HEK293 (cell line): Measurements from ENCODE around the gene COG8.

Source experiments
- ATF2 ChIP-seq: fragments of 450-650 bp; formaldehyde crosslinking; IDR thresholded peaks from 2 replicates; pipeline ENCODE4 v1.5.1; 2016; ENCODE audit warnings: missing biosample characterization, missing genetic modification characterization, low read depth
- BCL11B ChIP-seq: fragments of 450-650 bp; formaldehyde crosslinking; IDR thresholded peaks from 2 replicates; pipeline ENCODE4 v1.5.1; 2016; ENCODE audit warnings: low read depth, missing biosample characterization, missing genetic modification characterization
- BCL6B ChIP-seq: fragments of 450-650 bp; formaldehyde crosslinking; IDR thresholded peaks from 2 replicates; pipeline ENCODE4 v1.5.1; 2017; ENCODE audit warnings: missing biosample characterization, missing genetic modification characterization
- EGR2 ChIP-seq: fragments of 450-650 bp; formaldehyde crosslinking; IDR thresholded peaks from 2 replicates; pipeline ENCODE4 v1.5.1; 2016; ENCODE audit warnings: low read depth, missing biosample characterization, missing genetic modification characterization
- GLI4 ChIP-seq: fragments of 450-650 bp; formaldehyde crosslinking; IDR thresholded peaks from 2 replicates; pipeline ENCODE4 v1.5.1; 2016; ENCODE audit warnings: missing biosample characterization, missing genetic modification characterization
- GLIS1 ChIP-seq: fragments of 450-650 bp; formaldehyde crosslinking; IDR thresholded peaks from 2 replicates; pipeline ENCODE4 v1.5.1; 2016; ENCODE audit warnings: missing biosample characterization, missing genetic modification characterization
- GLIS2 ChIP-seq: fragments of 450-650 bp; formaldehyde crosslinking; IDR thresholded peaks from 2 replicates; pipeline ENCODE4 v1.5.1; 2016; ENCODE audit warnings: missing biosample characterization, missing genetic modification characterization
- HIC1 ChIP-seq: fragments of 450-650 bp; formaldehyde crosslinking; IDR thresholded peaks from 2 replicates; pipeline ENCODE4 v1.5.1; 2016; ENCODE audit warnings: missing biosample characterization, missing genetic modification characterization
- KLF1 ChIP-seq: fragments of 450-650 bp; formaldehyde crosslinking; IDR thresholded peaks from 2 replicates; pipeline ENCODE4 v1.5.1; 2016; ENCODE audit warnings: missing biosample characterization, missing genetic modification characterization
- KLF7 ChIP-seq: fragments of 450-650 bp; formaldehyde crosslinking; IDR thresholded peaks from 2 replicates; pipeline ENCODE4 v1.5.1; 2016; ENCODE audit warnings: missing biosample characterization, missing genetic modification characterization, borderline replicate concordance
- MZF1 ChIP-seq: fragments of 450-650 bp; formaldehyde crosslinking; IDR thresholded peaks from 2 replicates; pipeline ENCODE4 v1.5.1; 2017; ENCODE audit warnings: missing biosample characterization, missing genetic modification characterization, borderline replicate concordance
- OSR2 ChIP-seq: fragments of 450-650 bp; formaldehyde crosslinking; IDR thresholded peaks from 2 replicates; pipeline ENCODE4 v1.5.1; 2016; ENCODE audit warnings: missing biosample characterization, missing genetic modification characterization
- REPIN1 ChIP-seq: fragments of 450-650 bp; formaldehyde crosslinking; IDR thresholded peaks from 2 replicates; pipeline ENCODE4 v1.5.1; 2017; ENCODE audit warnings: missing biosample characterization, missing genetic modification characterization, low read depth
- ZBTB1 ChIP-seq: fragments of 450-650 bp; formaldehyde crosslinking; IDR thresholded peaks from 2 replicates; pipeline ENCODE4 v1.5.1; 2016; ENCODE audit warnings: missing biosample characterization, missing genetic modification characterization
- ZBTB26 ChIP-seq: fragments of 450-650 bp; formaldehyde crosslinking; optimal IDR thresholded peaks from 2 replicates; pipeline ENCODE3; 2016; ENCODE audit warnings: missing biosample characterization, mild to moderate bottlenecking, missing genetic modification characterization
- ZBTB8A ChIP-seq: fragments of 450-650 bp; formaldehyde crosslinking; IDR thresholded peaks from 2 replicates; pipeline ENCODE4 v1.5.1; 2016; ENCODE audit warnings: missing biosample characterization, missing genetic modification characterization
- ZNF132 ChIP-seq: fragments of 450-650 bp; formaldehyde crosslinking; IDR thresholded peaks from 2 replicates; pipeline ENCODE4 v1.5.1; 2017; ENCODE audit warnings: missing biosample characterization, missing genetic modification characterization, borderline replicate concordance
- ZNF133 ChIP-seq: fragments of 450-650 bp; formaldehyde crosslinking; IDR thresholded peaks from 2 replicates; pipeline ENCODE4 v1.5.1; 2016; ENCODE audit warnings: missing biosample characterization, missing genetic modification characterization
- ZNF155 ChIP-seq: fragments of 450-650 bp; formaldehyde crosslinking; IDR thresholded peaks from 2 replicates; pipeline ENCODE4 v1.5.1; 2016; ENCODE audit warnings: missing biosample characterization, missing genetic modification characterization
- ZNF19 ChIP-seq: fragments of 450-650 bp; formaldehyde crosslinking; IDR thresholded peaks from 2 replicates; pipeline ENCODE4; 2016; ENCODE audit warnings: missing biosample characterization, missing genetic modification characterization, low read depth
- ZNF221 ChIP-seq: fragments of 450-650 bp; formaldehyde crosslinking; IDR thresholded peaks from 2 replicates; pipeline ENCODE4 v1.5.1; 2017; ENCODE audit warnings: missing biosample characterization, missing genetic modification characterization, borderline replicate concordance
- ZNF23 ChIP-seq: fragments of 450-650 bp; formaldehyde crosslinking; IDR thresholded peaks from 2 replicates; pipeline ENCODE4 v1.5.1; 2016; ENCODE audit warnings: missing biosample characterization, missing genetic modification characterization, borderline replicate concordance
- ZNF248 ChIP-seq: fragments of 450-650 bp; formaldehyde crosslinking; IDR thresholded peaks from 2 replicates; pipeline ENCODE4 v1.5.1; 2017; ENCODE audit warnings: missing biosample characterization, missing genetic modification characterization
- ZNF350 ChIP-seq: fragments of 450-650 bp; formaldehyde crosslinking; IDR thresholded peaks from 2 replicates; pipeline ENCODE4 v1.5.0; 2017; ENCODE audit warnings: missing biosample characterization, mild to moderate bottlenecking, missing genetic modification characterization
- ZNF362 ChIP-seq: fragments of 450-650 bp; formaldehyde crosslinking; IDR thresholded peaks from 2 replicates; pipeline ENCODE4 v1.5.1; 2016; ENCODE audit warnings: missing biosample characterization, missing genetic modification characterization
- ZNF426 ChIP-seq: fragments of 450-650 bp; formaldehyde crosslinking; IDR thresholded peaks from 2 replicates; pipeline ENCODE4 v1.5.1; 2017; ENCODE audit warnings: missing biosample characterization, missing genetic modification characterization, mild to moderate bottlenecking, inconsistent platforms, moderate library complexity
- ZNF449 ChIP-seq: fragments of 450-650 bp; formaldehyde crosslinking; IDR thresholded peaks from 2 replicates; pipeline ENCODE4 v1.5.1; 2017; ENCODE audit warnings: missing biosample characterization, mild to moderate bottlenecking, missing genetic modification characterization, moderate library complexity
- ZNF501 ChIP-seq: fragments of 450-650 bp; formaldehyde crosslinking; IDR thresholded peaks from 2 replicates; pipeline ENCODE4 v1.5.1; 2016; ENCODE audit warnings: missing biosample characterization, missing genetic modification characterization
- ZNF549 ChIP-seq: fragments of 450-650 bp; IDR thresholded peaks from 2 replicates; pipeline ENCODE4 v1.5.1; 2018; ENCODE audit warnings: missing biosample characterization, missing genetic modification characterization, mild to moderate bottlenecking, inconsistent platforms, moderate library complexity
- ZNF660 ChIP-seq: fragments of 450-650 bp; IDR thresholded peaks from 2 replicates; pipeline ENCODE4 v1.5.1; 2018; ENCODE audit warnings: missing biosample characterization, mild to moderate bottlenecking, missing genetic modification characterization
- ZNF677 ChIP-seq: fragments of 450-650 bp; IDR thresholded peaks from 2 replicates; pipeline ENCODE4 v1.5.0; 2018; ENCODE audit warnings: missing biosample characterization, mild to moderate bottlenecking, missing genetic modification characterization, moderate library complexity

The COG8 gene

GRCh38 chr16:69339289-69340094, at the start of gene COG8, which contains the start of gene NIP7 (continued):
- no peak for TF ChIP-seq HIC1
- no peak for TF ChIP-seq ZNF155
- TF ChIP-seq ZNF132 (tag by site-specific recombination): no peak
- no peak for TF ChIP-seq ATF2 (tag by site-specific recombination)
- TF ChIP-seq ZBTB8A: no peak; the same call in 1 of the 2 replicates
- no peak for TF ChIP-seq ZNF449 (tag by site-specific recombination)
- no peak for TF ChIP-seq MZF1
- peak; percentile 94 for TF ChIP-seq KLF1 (tag by site-specific recombination)
- TF ChIP-seq ZNF350 (tag by site-specific recombination): no peak; the same call in 1 of the 2 replicates
- no peak for TF ChIP-seq BCL11B (tag by site-specific recombination)
- no peak for TF ChIP-seq ZNF677 (tag by site-specific recombination)
- TF ChIP-seq ZNF549 (tag by site-specific recombination): no peak
- no peak for TF ChIP-seq ZNF23 (tag by site-specific recombination)
- TF ChIP-seq ZNF501 (tag by site-specific recombination): no peak
- TF ChIP-seq ZNF221 (tag by site-specific recombination): no peak
- TF ChIP-seq GLIS2: no peak
- TF ChIP-seq OSR2 (tag by site-specific recombination): no peak
- TF ChIP-seq REPIN1 (tag by site-specific recombination): no peak
- TF ChIP-seq ZBTB1 (tag by site-specific recombination): no peak
- no peak for TF ChIP-seq ZNF362 (tag by site-specific recombination)
- peak; percentile 82 for TF ChIP-seq ZNF660 (tag by site-specific recombination)
- no peak for TF ChIP-seq GLI4 (tag by site-specific recombination)
- TF ChIP-seq ZNF426: no peak
- TF ChIP-seq ZBTB26 (tag by site-specific recombination): peak; percentile 94
- 0 out of 2 replicates have a peak, but pooled peaks have one; percentile 36 for TF ChIP-seq KLF7 (tag by site-specific recombination)
- TF ChIP-seq ZNF133 (tag by site-specific recombination): no peak
- TF ChIP-seq GLIS1: no peak
- TF ChIP-seq ZNF19: no peak
- no peak for TF ChIP-seq ZNF248
- no peak for TF ChIP-seq BCL6B (tag by site-specific recombination)
- peak; percentile 27; the same call in 1 of the 2 replicates for TF ChIP-seq EGR2 (tag by site-specific recombination)
